Activated gamma-delta T cell treated with Interleukin-2 at 50 U/mL for 16 hours (primary cell): ENCODE measurements around the gene FAM193B.
A peak's percentile ranks its signal among the peaks of the same experiment; 100 is the strongest.
"Not testable (repeated sequence)": the region's sequence is repeated elsewhere in the genome, so short reads cannot be mapped to it uniquely, and the experiment has no call there.

ENCODE experiments used
- DNase-seq: peaks from one replicate; pipeline ENCODE4 v3.0.0-alpha.2; 2020

The FAM193B gene

GRCh38 chr5:177575488-177575887 is 21.1 kb upstream of the FAM193B start:
- DNase-seq = no peak

- no peak for DNase-seq
Measured at GRCh38 chr5:177569894-177570293, 15.5 kb upstream of the FAM193B start.

- DNase-seq = no peak
Measured at GRCh38 chr5:177568326-177568725, 14.0 kb upstream of the FAM193B start.

- DNase-seq = no peak
Measured at GRCh38 chr5:177565046-177565445, 10.7 kb upstream of the FAM193B start.

- DNase-seq = not testable (repeated sequence)
Measured at GRCh38 chr5:177559446-177559941, 5.1 kb upstream of the FAM193B start.

- DNase-seq = no peak
Measured at GRCh38 chr5:177557796-177558195, 3.4 kb upstream of the FAM193B start.

- no peak for DNase-seq
Measured at GRCh38 chr5:177557041-177557647, 2.8 kb upstream of the FAM193B start.

- no peak for DNase-seq
Measured at GRCh38 chr5:177555665-177556064, 1.3 kb upstream of the FAM193B start.

- no peak for DNase-seq
Measured at GRCh38 chr5:177555228-177555627, 865 bp upstream of the FAM193B start.

- DNase-seq = peak; percentile 32
Measured at GRCh38 chr5:177553671-177554429, 513 bp downstream of the FAM193B start.

- no peak for DNase-seq
Measured at GRCh38 chr5:177552839-177553455, 1.4 kb downstream of the FAM193B start.

GRCh38 chr5:177550122-177550521 is 4.2 kb downstream of the FAM193B start:
- no peak for DNase-seq

GRCh38 chr5:177548495-177548894 is 5.9 kb downstream of the FAM193B start:
- no peak for DNase-seq

GRCh38 chr5:177547736-177548135 is 6.6 kb downstream of the FAM193B start:
- no peak for DNase-seq

- no peak for DNase-seq
Measured at GRCh38 chr5:177546258-177546741, 8.1 kb downstream of the FAM193B start.

- no peak for DNase-seq
Measured at GRCh38 chr5:177545487-177546257, 8.7 kb downstream of the FAM193B start.

GRCh38 chr5:177542816-177543465 is 11.4 kb downstream of the FAM193B start:
- DNase-seq = no peak

- DNase-seq = no peak
Measured at GRCh38 chr5:177540438-177540837, 13.9 kb downstream of the FAM193B start.

- DNase-seq = no peak
Measured at GRCh38 chr5:177539411-177539810, 15.0 kb downstream of the FAM193B start.

GRCh38 chr5:177538876-177539275 is 15.5 kb downstream of the FAM193B start:
- DNase-seq = no peak

- no peak for DNase-seq
Measured at GRCh38 chr5:177537389-177538361, 16.7 kb downstream of the FAM193B start.
